HepG2 (cell line): ENCODE measurements around the gene VPREB3. TPM values are rescaled to one million over a fixed set of nuclear protein-coding genes. Genes with fewer than 3 reads are reported as not detected.

ENCODE experiments used
- HMGA1 ChIP-seq: sonication (generic); formaldehyde crosslinking; conservative IDR thresholded peaks from 2 replicates; pipeline ENCODE4 v1.4.0; 2020; ENCODE audit warnings: missing genetic modification reagents
- NFE2 ChIP-seq: sonication (generic); formaldehyde crosslinking; IDR thresholded peaks from 2 replicates; pipeline ENCODE4 v1.4.0; 2020; ENCODE audit warnings: missing genetic modification reagents
- NR2C2 ChIP-seq: sonication (generic); formaldehyde crosslinking; IDR thresholded peaks from 2 replicates; pipeline ENCODE4 v1.4.0; 2020; ENCODE audit warnings: missing genetic modification reagents, mild to moderate bottlenecking, moderate library complexity, borderline replicate concordance
- POGZ ChIP-seq: sonication (generic); formaldehyde crosslinking; IDR thresholded peaks from 2 replicates; pipeline ENCODE4 v1.4.0; 2020; ENCODE audit warnings: mild to moderate bottlenecking, missing genetic modification reagents
- SKIL ChIP-seq: sonication (generic); formaldehyde crosslinking; IDR thresholded peaks from 2 replicates; pipeline ENCODE4 v1.8.0; 2022; ENCODE audit warnings: missing genetic modification reagents, mild to moderate bottlenecking, moderate library complexity, borderline replicate concordance
- XRCC5 ChIP-seq: fragments of 200-400 bp; formaldehyde crosslinking; optimal IDR thresholded peaks from 2 replicates; pipeline ENCODE3; 2017; ENCODE audit warnings: mild to moderate bottlenecking, low read length
- ZHX2 ChIP-seq, 2 experiments: sonication (generic) in 1 of 2; formaldehyde crosslinking in 1 of 2; IDR thresholded peaks; 2 replicates each; pipeline versions ENCODE4 v1.6.1 to v1.9.0; 2014 to 2022; ENCODE audit warnings: antibody characterized with exemption in 1 of 2, borderline replicate concordance in 1 of 2, inconsistent platforms in 1 of 2, low read depth in 1 of 2, missing genetic modification reagents in 1 of 2
- ZNF142 ChIP-seq: sonication (generic); formaldehyde crosslinking; IDR thresholded peaks from 2 replicates; pipeline ENCODE4 v1.4.0; 2020; ENCODE audit warnings: missing genetic modification reagents
- polyA plus RNA-seq, 8 experiments: library from polyadenylated mRNA; depleted of rRNA in 3 of 8; stranded (reverse) in 7 of 8; unstranded in 1 of 8; fragments of >200 nt; fragmentation: Illumina TruSeq in 4 of 8; extraction: Trizol in 4 of 8; gene quantifications; 2 replicates each; pipeline versions ENCODE4 v1.2.1 to v1.2.3, GENCODE V29; 2011 to 2016; ENCODE audit warnings: low read depth in 4 of 8, missing spikeins in 1 of 8, mixed read lengths in 1 of 8; ENCODE audit not compliant: insufficient read depth in 1 of 8
- total RNA-seq, 5 experiments: library from RNA; depleted of rRNA; stranded (reverse); fragments of >200 nt; fragmentation: Illumina TruSeq; extraction: Trizol; gene quantifications; 2 replicates each; pipeline ENCODE4 v1.2.3, GENCODE V29; 2016; ENCODE audit warnings: low read depth in 1 of 5

VPREB3 gene
- total and polyA plus RNA-seq, 2 of the 13 experiments (the other 11 are each of a cell fraction or from before 2014, with no cell fraction given), result 0.22 TPM; not detected in 1

GRCh38 chr22:23774114-23774921 lies 20.1 kb upstream of the VPREB3 start (continued):
- peak; percentile 93; the same call in 1 of the 2 replicates for TF ChIP-seq ZNF142
- no peak for TF ChIP-seq NFE2 (CRISPR knock-in tag)
- peak; percentile 39; the same call in 1 of the 2 replicates for TF ChIP-seq ZHX2 (IDR thresholded peaks at IDR 0.05; ENCODE audit: low read depth)
- no peak for TF ChIP-seq ZHX2 (CRISPR knock-in tag; IDR thresholded peaks at IDR 0.05; ENCODE audit: borderline replicate concordance)
- TF ChIP-seq SKIL (CRISPR knock-in tag), result peak; percentile 92
- peak; percentile 22 for TF ChIP-seq XRCC5
- peak; percentile 66 for TF ChIP-seq NR2C2 (CRISPR knock-in tag)
- TF ChIP-seq HMGA1, result no peak
- no peak for TF ChIP-seq POGZ
